Stimulated activated CD4-positive, alpha-beta T cell treated with anti-CD3 and anti-CD28 coated beads, Interleukin-1b, Interleukin-23, amount 100 ng/mL, for 24 hours (primary cell): ENCODE measurements around the gene RMND1.
"Not testable (repeated sequence)": the region's sequence is repeated elsewhere in the genome, so short reads cannot be mapped to it uniquely, and the experiment has no call there.

Source experiments
- DNase-seq, 4 experiments: peaks; one replicate each; pipeline ENCODE4 v3.0.0-alpha.2; 2020; ENCODE audit warnings: low read depth in 4 of 4, low spot score in 1 of 4

Gene RMND1

GRCh38 chr6:151387175-151387970 is 64.6 kb downstream of the RMND1 start:
- no peak for DNase-seq

- DNase-seq: no peak
These were observed 66.7 kb downstream of the RMND1 start for GRCh38 chr6:151385177-151385576.

GRCh38 chr6:151384151-151384550 is 67.8 kb downstream of the RMND1 start:
- DNase-seq: no peak

DNA sequence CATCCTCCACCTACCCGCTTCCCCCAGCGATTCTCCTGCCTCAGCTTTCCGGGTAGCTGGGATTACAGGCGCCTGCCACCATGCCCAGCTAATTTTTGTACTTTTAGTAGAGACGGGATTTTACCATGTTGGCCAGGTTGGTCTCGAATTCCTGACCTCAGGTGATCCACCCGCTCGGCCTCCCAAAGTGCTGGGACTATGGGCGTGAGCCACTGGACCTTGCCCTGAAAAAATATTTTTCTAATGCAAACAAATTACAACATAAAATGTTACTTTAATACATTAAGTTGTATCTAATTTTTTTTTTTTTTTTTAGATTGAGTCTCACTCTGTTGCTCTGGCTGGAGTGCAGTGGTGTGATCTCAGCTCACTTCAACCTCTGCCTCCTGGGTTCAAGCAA is 69.3 kb downstream of the RMND1 start:
- not testable (repeated sequence) for DNase-seq

GRCh38 chr6:151381722-151382121 is 70.2 kb downstream of the RMND1 start:
- no peak for DNase-seq

- no peak for DNase-seq
These were observed 71.1 kb downstream of the RMND1 start for GRCh38 chr6:151380848-151381205.

DNA sequence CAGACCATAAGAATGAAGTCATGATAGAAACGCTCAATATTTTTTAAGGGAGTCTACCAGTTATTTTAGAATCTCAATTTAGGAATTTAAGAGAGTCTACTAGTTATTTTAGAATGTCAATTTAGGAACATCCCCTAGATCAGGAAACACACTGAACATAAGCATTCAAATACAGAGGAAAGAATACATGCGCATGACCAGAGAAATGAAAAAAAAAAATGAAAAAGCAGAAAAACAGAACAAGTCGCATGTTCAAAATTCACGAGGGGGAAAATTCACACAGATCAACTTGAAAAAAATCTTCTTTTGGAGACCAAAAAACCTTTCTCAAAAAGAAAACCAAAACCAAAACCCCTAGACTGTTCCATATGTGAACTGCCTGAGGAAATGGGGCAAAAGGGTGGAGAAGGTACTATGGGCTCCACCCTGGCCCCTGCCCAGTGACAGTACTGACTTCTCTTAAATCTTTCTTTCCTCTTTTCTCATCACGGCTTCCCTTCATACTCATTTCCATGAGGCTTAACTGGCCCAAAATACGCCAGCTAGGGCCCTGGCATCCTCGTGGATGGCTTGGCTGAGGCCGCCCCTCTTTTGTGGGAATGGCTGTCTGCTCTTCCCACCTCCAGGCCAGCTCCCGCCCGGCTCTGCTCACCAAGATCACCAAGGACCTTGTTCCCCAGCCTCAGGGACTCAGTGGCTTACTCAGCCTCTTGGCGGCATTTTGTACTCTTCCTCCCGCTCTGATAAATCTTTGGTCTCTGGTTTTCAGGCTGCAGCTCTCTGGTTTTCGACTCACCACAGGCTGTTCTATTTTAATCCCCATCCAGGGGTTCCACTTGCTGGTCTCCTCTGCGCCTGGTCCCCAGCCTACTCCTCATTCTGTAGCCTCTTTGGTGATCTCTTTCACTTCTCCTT is 71.7 kb downstream of the RMND1 start:
- DNase-seq: no peak

- no peak for DNase-seq
These were observed 74.8 kb downstream of the RMND1 start for GRCh38 chr6:151377095-151377494.

GRCh38 chr6:151376440-151376839 is 75.5 kb downstream of the RMND1 start:
- DNase-seq: no peak

GRCh38 chr6:151375833-151376232 is 76.1 kb downstream of the RMND1 start:
- DNase-seq: no peak

GRCh38 chr6:151374036-151374683 is 77.8 kb downstream of the RMND1 start:
- no peak for DNase-seq

DNA sequence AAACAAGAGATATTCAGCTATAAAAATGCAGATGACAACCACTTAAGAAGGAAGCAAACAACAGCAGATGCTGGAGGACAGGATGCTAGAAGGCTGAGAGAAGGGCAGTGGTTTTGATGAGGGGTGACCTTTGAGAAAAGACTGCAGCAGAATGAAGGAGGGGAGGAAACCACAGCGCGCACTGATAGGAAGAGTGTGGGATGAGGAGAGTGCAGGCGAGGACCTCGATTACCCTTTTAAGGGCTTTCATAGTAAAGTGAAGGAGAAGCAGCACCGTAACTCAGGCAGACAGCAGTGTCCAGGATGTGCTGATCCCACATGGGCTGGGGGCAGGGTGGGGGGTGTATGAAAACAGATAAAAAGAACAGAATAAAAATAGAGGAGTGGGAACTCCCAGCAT is 79.8 kb downstream of the RMND1 start:
- DNase-seq: no peak

GRCh38 chr6:151370509-151371078 is 81.3 kb downstream of the RMND1 start:
- DNase-seq: no peak

- no peak for DNase-seq
These were observed 86.7 kb downstream of the RMND1 start for GRCh38 chr6:151365233-151365632.

DNA sequence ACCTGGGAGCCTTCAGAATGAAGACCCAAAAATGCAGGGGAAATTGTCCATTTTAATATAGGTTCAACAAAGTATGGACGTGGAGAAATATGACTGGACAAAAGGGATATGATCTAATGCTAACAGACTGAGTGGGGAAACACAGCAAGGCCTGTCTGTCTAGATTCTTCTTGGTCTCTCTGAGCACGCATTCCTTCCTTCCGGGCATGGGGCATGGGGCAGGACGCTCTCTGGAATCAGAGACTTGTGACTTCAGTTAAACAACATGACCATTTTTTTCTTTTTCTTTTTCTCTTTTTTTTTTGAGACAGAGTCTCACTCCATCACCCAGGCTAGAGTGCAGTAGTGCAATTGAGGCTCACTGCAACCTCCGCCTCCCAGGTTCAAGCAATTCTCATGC is 92.4 kb downstream of the RMND1 start:
- no peak for DNase-seq

GRCh38 chr6:151358475-151358874 is 93.5 kb downstream of the RMND1 start:
- no peak for DNase-seq

GRCh38 chr6:151357758-151358436 is 94.0 kb downstream of the RMND1 start:
- DNase-seq: no peak

GRCh38 chr6:151356983-151357382 is 94.9 kb downstream of the RMND1 start:
- DNase-seq: not testable (repeated sequence)
